ENCODE data around the gene KLHL28. TPM values are rescaled to one million over a fixed set of nuclear protein-coding genes. Genes with fewer than 3 reads are reported as not detected.

Gene KLHL28
- total RNA-seq, 1 experiment from 2014 or later = 4.7 TPM

DNA sequence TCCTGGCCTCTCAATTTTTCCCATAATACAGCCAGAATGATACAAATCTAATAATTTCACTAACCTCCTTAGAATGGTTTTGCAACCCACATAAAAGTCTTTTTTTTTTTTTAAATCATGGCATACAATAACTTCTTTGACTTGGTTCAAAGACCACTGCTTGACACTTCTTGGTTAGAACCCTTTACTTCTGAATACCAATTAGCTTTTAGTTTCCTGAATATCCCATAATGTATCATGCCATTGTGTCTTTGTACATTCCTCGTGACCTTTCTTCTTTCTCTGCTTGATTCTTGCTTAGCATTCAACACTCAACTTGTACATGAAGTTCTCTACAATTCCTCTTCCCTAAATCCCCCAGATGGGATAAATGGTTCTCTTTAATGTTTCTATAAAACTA lies 19.3 kb downstream of the KLHL28 start:
- intact Hi-C loops (cut with micrococcal nuclease; ENCODE audit: unreplicated experiment) = no loop called here
- CTCF ChIA-PET = no interaction called here

DNA sequence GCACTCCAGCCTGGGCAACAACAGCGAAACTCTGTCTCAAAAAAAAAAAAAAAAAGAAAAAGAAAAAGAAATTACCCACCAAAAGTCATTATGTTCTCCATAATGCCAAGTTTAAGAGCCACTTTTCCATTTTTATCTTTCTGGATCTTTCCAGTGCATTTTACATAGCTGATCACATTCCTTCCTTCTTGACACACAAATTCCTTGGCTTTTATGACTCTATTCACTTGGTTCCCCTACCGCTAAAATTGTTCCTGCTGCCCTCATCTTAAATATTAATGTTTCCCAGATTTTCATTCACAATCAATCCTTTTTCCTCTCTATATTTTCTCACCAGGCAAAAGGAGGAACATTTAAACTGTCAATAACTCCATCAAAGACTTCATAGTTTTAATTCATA lies 20.2 kb downstream of the KLHL28 start:
- no peaks in the 10 kb centered on the region for H3K9me3 ChIP-seq
- no peak overlapping the region for H3K4me3 ChIP-seq (ENCODE audit: low read depth, low read length)
- no peaks in the 10 kb centered on the region for H3K36me3 ChIP-seq (ENCODE audit: control insufficient read depth, insufficient read depth, low read length)
- no peaks in the 10 kb centered on the region for H3K4me1 ChIP-seq
- no TSS peak for BruUV-seq (replicated peaks)
- H3K4me1 Mint-ChIP-seq (ENCODE audit: low read depth, unreplicated experiment) = peaks cover 10% of the 10 kb centered on the region
- TF ChIP-seq, protein P1, sequence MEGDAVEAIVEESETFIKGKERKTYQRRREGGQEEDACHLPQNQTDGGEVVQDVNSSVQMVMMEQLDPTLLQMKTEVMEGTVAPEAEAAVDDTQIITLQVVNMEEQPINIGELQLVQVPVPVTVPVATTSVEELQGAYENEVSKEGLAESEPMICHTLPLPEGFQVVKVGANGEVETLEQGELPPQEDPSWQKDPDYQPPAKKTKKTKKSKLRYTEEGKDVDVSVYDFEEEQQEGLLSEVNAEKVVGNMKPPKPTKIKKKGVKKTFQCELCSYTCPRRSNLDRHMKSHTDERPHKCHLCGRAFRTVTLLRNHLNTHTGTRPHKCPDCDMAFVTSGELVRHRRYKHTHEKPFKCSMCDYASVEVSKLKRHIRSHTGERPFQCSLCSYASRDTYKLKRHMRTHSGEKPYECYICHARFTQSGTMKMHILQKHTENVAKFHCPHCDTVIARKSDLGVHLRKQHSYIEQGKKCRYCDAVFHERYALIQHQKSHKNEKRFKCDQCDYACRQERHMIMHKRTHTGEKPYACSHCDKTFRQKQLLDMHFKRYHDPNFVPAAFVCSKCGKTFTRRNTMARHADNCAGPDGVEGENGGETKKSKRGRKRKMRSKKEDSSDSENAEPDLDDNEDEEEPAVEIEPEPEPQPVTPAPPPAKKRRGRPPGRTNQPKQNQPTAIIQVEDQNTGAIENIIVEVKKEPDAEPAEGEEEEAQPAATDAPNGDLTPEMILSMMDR (IDR thresholded peaks at IDR 0.05; ENCODE audit: insufficient read depth in 1 of 2, low read depth in 1 of 2, low read length in 1 of 2, severe bottlenecking in 1 of 2, unreplicated experiment in 1 of 2) = no peak
- no peaks in the 10 kb centered on the region for H3K27me3 ChIP-seq (replicated peaks; ENCODE audit: control insufficient read depth, insufficient read depth, low read length)
- no peak for DNase-seq
- intact Hi-C loops (cut with micrococcal nuclease; ENCODE audit: unreplicated experiment) = no loop called here
- H3K27me3 Mint-ChIP-seq (ENCODE audit: insufficient read depth, unreplicated experiment) = no peaks in the 10 kb centered on the region
- ChIA-PET CTCF (no interaction called here), POLR2A (no interaction called here)
- peaks cover 14% of the 10 kb centered on the region for H3K36me3 Mint-ChIP-seq (ENCODE audit: insufficient read depth, unreplicated experiment)
- H3K4me3 Mint-ChIP-seq (ENCODE audit: unreplicated experiment) = no peak overlapping the region
- peaks cover 9% of the 10 kb centered on the region for H3K9me3 Mint-ChIP-seq (ENCODE audit: unreplicated experiment)
- no peak overlapping the region for H3K27ac Mint-ChIP-seq (ENCODE audit: unreplicated experiment)

More for the DNA sequence above, 19.3 kb downstream of the KLHL28 start:
- no peak for DNase-seq
- TF ChIP-seq, protein P1 (IDR thresholded peaks at IDR 0.05; ENCODE audit: insufficient read depth in 1 of 2, low read depth in 1 of 2, low read length in 1 of 2, severe bottlenecking in 1 of 2, unreplicated experiment in 1 of 2) = no peak
- H3K36me3 Mint-ChIP-seq (ENCODE audit: insufficient read depth, unreplicated experiment) = peaks cover 14% of the 10 kb centered on the region
- H3K27me3 ChIP-seq (replicated peaks; ENCODE audit: control insufficient read depth, insufficient read depth, low read length) = no peaks in the 10 kb centered on the region
- H3K4me3 Mint-ChIP-seq (ENCODE audit: unreplicated experiment) = no peak overlapping the region
- POLR2A ChIA-PET = no interaction called here
- H3K4me3 ChIP-seq (ENCODE audit: low read depth, low read length) = no peak overlapping the region
- H3K9me3 ChIP-seq = no peaks in the 10 kb centered on the region
- no peaks in the 10 kb centered on the region for H3K27me3 Mint-ChIP-seq (ENCODE audit: insufficient read depth, unreplicated experiment)
- no peaks in the 10 kb centered on the region for H3K36me3 ChIP-seq (ENCODE audit: control insufficient read depth, insufficient read depth, low read length)
- peaks cover 10% of the 10 kb centered on the region for H3K4me1 Mint-ChIP-seq (ENCODE audit: low read depth, unreplicated experiment)
- no peak overlapping the region for H3K27ac Mint-ChIP-seq (ENCODE audit: unreplicated experiment)
- no TSS peak for BruUV-seq (replicated peaks)
- H3K4me1 ChIP-seq = no peaks in the 10 kb centered on the region
- H3K9me3 Mint-ChIP-seq (ENCODE audit: unreplicated experiment) = peaks cover 9% of the 10 kb centered on the region

DNA sequence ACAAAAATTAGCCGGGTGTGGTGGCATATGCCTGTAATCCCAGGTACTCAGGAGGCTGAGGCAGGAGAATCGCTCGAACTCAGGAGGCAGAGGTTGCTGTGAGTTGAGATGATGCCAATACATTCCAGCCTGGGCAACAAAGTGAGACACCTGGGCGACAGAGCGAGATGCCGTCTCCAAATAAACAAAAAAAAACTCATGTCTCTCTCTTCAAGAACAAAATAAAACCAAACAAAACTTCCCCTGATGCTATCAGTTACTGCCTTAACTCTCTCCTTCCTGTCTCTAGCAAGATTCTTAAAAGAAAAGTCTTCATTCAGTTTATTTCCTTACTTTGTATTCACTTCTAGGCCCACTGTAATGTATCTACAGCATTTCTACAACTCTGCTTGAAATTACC lies 20.8 kb downstream of the KLHL28 start:
- H3K36me3 ChIP-seq (ENCODE audit: control insufficient read depth, insufficient read depth, low read length) = no peaks in the 10 kb centered on the region
- no TSS peak for BruUV-seq (replicated peaks)
- Mint-ChIP-seq H3K4me3 (ENCODE audit: unreplicated experiment) (no peak overlapping the region), H3K36me3 (ENCODE audit: insufficient read depth, unreplicated experiment) (peaks cover 14% of the 10 kb centered on the region), H3K27ac (ENCODE audit: unreplicated experiment) (no peak overlapping the region), H3K4me1 (ENCODE audit: low read depth, unreplicated experiment) (peaks cover 10% of the 10 kb centered on the region), H3K27me3 (ENCODE audit: insufficient read depth, unreplicated experiment) (no peaks in the 10 kb centered on the region), H3K9me3 (ENCODE audit: unreplicated experiment) (peaks cover 9% of the 10 kb centered on the region)
- TF ChIP-seq, protein P1 (IDR thresholded peaks at IDR 0.05; ENCODE audit: insufficient read depth in 1 of 2, low read depth in 1 of 2, low read length in 1 of 2, severe bottlenecking in 1 of 2, unreplicated experiment in 1 of 2) = no peak
- H3K9me3 ChIP-seq = no peaks in the 10 kb centered on the region
- no peaks in the 10 kb centered on the region for H3K27me3 ChIP-seq (replicated peaks; ENCODE audit: control insufficient read depth, insufficient read depth, low read length)
- intact Hi-C loops (cut with micrococcal nuclease; ENCODE audit: unreplicated experiment) = no loop called here
- H3K4me1 ChIP-seq = no peaks in the 10 kb centered on the region
- ChIA-PET CTCF (no interaction called here), POLR2A (no interaction called here)
- no peak for DNase-seq
- no peak overlapping the region for H3K4me3 ChIP-seq (ENCODE audit: low read depth, low read length)

Measured in Caco-2 (cell line).